ENCODE data around the gene AJUBA.

GRCh38 chr14:23005451-23006187, 23.3 kb upstream of the AJUBA start:
- TF ChIP-seq POLR2A (IDR thresholded peaks at IDR 0.05) = no peak
- TF ChIP-seq, protein P1, sequence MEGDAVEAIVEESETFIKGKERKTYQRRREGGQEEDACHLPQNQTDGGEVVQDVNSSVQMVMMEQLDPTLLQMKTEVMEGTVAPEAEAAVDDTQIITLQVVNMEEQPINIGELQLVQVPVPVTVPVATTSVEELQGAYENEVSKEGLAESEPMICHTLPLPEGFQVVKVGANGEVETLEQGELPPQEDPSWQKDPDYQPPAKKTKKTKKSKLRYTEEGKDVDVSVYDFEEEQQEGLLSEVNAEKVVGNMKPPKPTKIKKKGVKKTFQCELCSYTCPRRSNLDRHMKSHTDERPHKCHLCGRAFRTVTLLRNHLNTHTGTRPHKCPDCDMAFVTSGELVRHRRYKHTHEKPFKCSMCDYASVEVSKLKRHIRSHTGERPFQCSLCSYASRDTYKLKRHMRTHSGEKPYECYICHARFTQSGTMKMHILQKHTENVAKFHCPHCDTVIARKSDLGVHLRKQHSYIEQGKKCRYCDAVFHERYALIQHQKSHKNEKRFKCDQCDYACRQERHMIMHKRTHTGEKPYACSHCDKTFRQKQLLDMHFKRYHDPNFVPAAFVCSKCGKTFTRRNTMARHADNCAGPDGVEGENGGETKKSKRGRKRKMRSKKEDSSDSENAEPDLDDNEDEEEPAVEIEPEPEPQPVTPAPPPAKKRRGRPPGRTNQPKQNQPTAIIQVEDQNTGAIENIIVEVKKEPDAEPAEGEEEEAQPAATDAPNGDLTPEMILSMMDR (IDR thresholded peaks at IDR 0.05) = no peak
